SK-N-SH treated with all-trans-retinoic acid at 6 μM for 48 hours (cell line): Measurements from ENCODE around the gene SPCS2.
"Not testable (repeated sequence)": the region's sequence is repeated elsewhere in the genome, so short reads cannot be mapped to it uniquely, and the experiment has no call there.

Experiments
- ATAC-seq: fragments of 200-7000 bp; cut with Tn5 transposase; 3 replicates; pipeline ENCODE4 v1.9.1; 2020; ENCODE audit warnings: mild to moderate bottlenecking, moderate library complexity
- ARNTL ChIP-seq: fragments of 450-650 bp; formaldehyde crosslinking; IDR thresholded peaks from 2 replicates; pipeline ENCODE4 v1.5.0; 2020; ENCODE audit warnings: low read depth, mild to moderate bottlenecking, moderate library complexity, borderline replicate concordance
- BACH2 ChIP-seq: fragments of 250-450 bp; sonication (Bioruptor Pico); IDR thresholded peaks from 2 replicates; pipeline ENCODE4 v1.9.0; 2021; ENCODE audit warnings: mild to moderate bottlenecking, borderline replicate concordance
- CREB5 ChIP-seq: fragments of 250-450 bp; sonication (Bioruptor Pico); IDR thresholded peaks from 2 replicates; pipeline ENCODE4 v1.5.1; 2020; ENCODE audit warnings: low read depth, mild to moderate bottlenecking, moderate library complexity
- CSRNP3 ChIP-seq: fragments of 250-450 bp; sonication (Bioruptor Pico); IDR thresholded peaks from 2 replicates; pipeline ENCODE4 v1.5.1; 2021; ENCODE audit warnings: mild to moderate bottlenecking, moderate library complexity
- ESRRG ChIP-seq: fragments of 250-450 bp; sonication (Bioruptor Pico); IDR thresholded peaks from 2 replicates; pipeline ENCODE4 v1.6.1; 2021; ENCODE audit warnings: mild to moderate bottlenecking
- GLIS3 ChIP-seq: fragments of 250-450 bp; sonication (Bioruptor Pico); IDR thresholded peaks from 2 replicates; pipeline ENCODE4 v1.5.0; 2020; ENCODE audit warnings: mild to moderate bottlenecking, moderate library complexity
- ISL1 ChIP-seq: fragments of 250-450 bp; sonication (Bioruptor Pico); IDR thresholded peaks from 2 replicates; pipeline ENCODE4 v2.1.2; 2022; ENCODE audit warnings: mild to moderate bottlenecking, moderate library complexity
- OSR1 ChIP-seq: fragments of 250-450 bp; sonication (Bioruptor Pico); IDR thresholded peaks from 2 replicates; pipeline ENCODE4 v1.8.0; 2022; ENCODE audit warnings: moderate library complexity, mild to moderate bottlenecking, inconsistent platforms
- POU6F1 ChIP-seq: fragments of 250-450 bp; sonication (Bioruptor Pico); IDR thresholded peaks from 2 replicates; pipeline ENCODE4 v1.8.0; 2021; ENCODE audit warnings: low read depth, mild to moderate bottlenecking, moderate library complexity, borderline replicate concordance
- PPARA ChIP-seq: fragments of 250-450 bp; sonication (Bioruptor Pico); IDR thresholded peaks from 2 replicates; pipeline ENCODE4 v1.5.0; 2020; ENCODE audit warnings: mild to moderate bottlenecking, borderline replicate concordance
- RARB ChIP-seq: fragments of 250-450 bp; sonication (Bioruptor Pico); IDR thresholded peaks from 2 replicates; pipeline ENCODE4 v1.8.0; 2021; ENCODE audit warnings: mild to moderate bottlenecking, moderate library complexity
- SNAI2 ChIP-seq: fragments of 250-450 bp; sonication (Bioruptor Pico); IDR thresholded peaks from 2 replicates; pipeline ENCODE4 v1.5.0; 2020; ENCODE audit warnings: mild to moderate bottlenecking, moderate library complexity
- TCF4 ChIP-seq: fragments of 250-450 bp; sonication (Bioruptor Pico); IDR thresholded peaks from 2 replicates; pipeline ENCODE4 v1.8.0; 2021; ENCODE audit warnings: mild to moderate bottlenecking, moderate library complexity, borderline replicate concordance
- TOX ChIP-seq: fragments of 250-450 bp; sonication (Bioruptor Pico); IDR thresholded peaks from 2 replicates; pipeline ENCODE4 v1.8.0; 2021; ENCODE audit warnings: mild to moderate bottlenecking, moderate library complexity, borderline replicate concordance
- TSHZ2 ChIP-seq: fragments of 250-450 bp; sonication (Bioruptor Pico); IDR thresholded peaks from 2 replicates; pipeline ENCODE4 v1.5.0; 2020; ENCODE audit warnings: mild to moderate bottlenecking, moderate library complexity
- ZC3H10 ChIP-seq: fragments of 250-450 bp; sonication (Bioruptor Pico); IDR thresholded peaks from 2 replicates; pipeline ENCODE4 v1.5.1; 2021; ENCODE audit warnings: mild to moderate bottlenecking, moderate library complexity
- ZFP3 ChIP-seq: fragments of 250-450 bp; sonication (Bioruptor Pico); IDR thresholded peaks from 2 replicates; pipeline ENCODE4 v1.5.0; 2020; ENCODE audit warnings: mild to moderate bottlenecking, moderate library complexity
- ZFP30 ChIP-seq: fragments of 450-650 bp; formaldehyde crosslinking; IDR thresholded peaks from 2 replicates; pipeline ENCODE4 v1.5.0; 2022; ENCODE audit warnings: mild to moderate bottlenecking, moderate library complexity
- ZNF565 ChIP-seq: fragments of 450-650 bp; formaldehyde crosslinking; conservative IDR thresholded peaks from 2 replicates; pipeline ENCODE4 v1.5.0; 2020; ENCODE audit warnings: low read depth, mild to moderate bottlenecking, moderate library complexity
- ZNF70 ChIP-seq: fragments of 450-650 bp; formaldehyde crosslinking; IDR thresholded peaks from 2 replicates; pipeline ENCODE4 v1.5.0; 2020; ENCODE audit warnings: mild to moderate bottlenecking, moderate library complexity
- ZNF8 ChIP-seq: fragments of 450-650 bp; formaldehyde crosslinking; IDR thresholded peaks from 2 replicates; pipeline ENCODE4 v1.5.0; 2020; ENCODE audit warnings: mild to moderate bottlenecking, moderate library complexity

SPCS2 gene

GRCh38 chr11:75011357-75011756 is 62.3 kb downstream of the SPCS2 start:
- ATAC-seq = no peak

GRCh38 chr11:75011872-75012271 is 62.8 kb downstream of the SPCS2 start:
- TF ChIP-seq ZFP30 (CRISPR knock-in tag) = no peak
- TF ChIP-seq OSR1 = no peak
- no peak for TF ChIP-seq ESRRG (CRISPR knock-in tag)
- no peak for TF ChIP-seq ZC3H10 (CRISPR knock-in tag)
- no peak for TF ChIP-seq GLIS3 (CRISPR knock-in tag)
- TF ChIP-seq SNAI2 (CRISPR knock-in tag) = no peak
- TF ChIP-seq ZNF565 = no peak
- ATAC-seq = no peak

More at GRCh38 chr11:75011357-75011756, 62.3 kb downstream of the SPCS2 start:
- no peak for TF ChIP-seq POU6F1 (CRISPR knock-in tag)
- TF ChIP-seq ISL1 = no peak
- no peak for TF ChIP-seq ZC3H10 (CRISPR knock-in tag)
- no peak for TF ChIP-seq CSRNP3 (CRISPR knock-in tag)
- TF ChIP-seq RARB = no peak
- no peak for TF ChIP-seq ESRRG (CRISPR knock-in tag)
- TF ChIP-seq ZFP3 (CRISPR knock-in tag) = no peak
- TF ChIP-seq ZNF8 (CRISPR knock-in tag) = no peak
- no peak for TF ChIP-seq ZFP30 (CRISPR knock-in tag)

- TF ChIP-seq OSR1 (no peak), ESRRG (CRISPR knock-in tag) (no peak), TCF4 (CRISPR knock-in tag) (no peak), ISL1 (no peak), SNAI2 (CRISPR knock-in tag) (no peak), ZFP3 (CRISPR knock-in tag) (no peak), POU6F1 (CRISPR knock-in tag) (no peak), ZNF8 (CRISPR knock-in tag) (no peak), BACH2 (CRISPR knock-in tag) (no peak), ARNTL (CRISPR knock-in tag) (no peak), ZNF565 (no peak), ZNF70 (CRISPR knock-in tag) (no peak), PPARA (no peak), TSHZ2 (no peak), CSRNP3 (CRISPR knock-in tag) (no peak)
- TF ChIP-seq, all 23 proteins: peak for 0
- no peak for ATAC-seq
These were observed 64.0 kb downstream of the SPCS2 start for GRCh38 chr11:75013051-75013450.

- TF ChIP-seq CREB5 (CRISPR knock-in tag) = no peak
- no peak for TF ChIP-seq ZFP30 (CRISPR knock-in tag)
- TF ChIP-seq ZNF565 = no peak
- TF ChIP-seq TOX (CRISPR knock-in tag) = no peak
- TF ChIP-seq ARNTL (CRISPR knock-in tag) = no peak
- TF ChIP-seq BACH2 (CRISPR knock-in tag) = no peak
- ATAC-seq = peak; percentile 96
These were observed 65.1 kb downstream of the SPCS2 start for GRCh38 chr11:75014129-75014528.

GRCh38 chr11:75019200-75019599 is 70.1 kb downstream of the SPCS2 start:
- ATAC-seq = not testable (repeated sequence)

GRCh38 chr11:75020328-75020727 is 71.3 kb downstream of the SPCS2 start:
- ATAC-seq = not testable (repeated sequence)
